NCI-H2227 (cell line): ENCODE measurements around the gene ITPR3.
A peak's percentile ranks its signal among the peaks of the same experiment; 100 is the strongest.

Experiments
- DNase-seq: peaks from one replicate; lab custom pipeline; 2025; ENCODE audit not compliant: unreplicated experiment; lab: John Stamatoyannopoulos, UW

ITPR3 gene

GRCh38 chr6:33695451-33695887 lies 74.3 kb downstream of the ITPR3 start:
- no peak for DNase-seq

DNA sequence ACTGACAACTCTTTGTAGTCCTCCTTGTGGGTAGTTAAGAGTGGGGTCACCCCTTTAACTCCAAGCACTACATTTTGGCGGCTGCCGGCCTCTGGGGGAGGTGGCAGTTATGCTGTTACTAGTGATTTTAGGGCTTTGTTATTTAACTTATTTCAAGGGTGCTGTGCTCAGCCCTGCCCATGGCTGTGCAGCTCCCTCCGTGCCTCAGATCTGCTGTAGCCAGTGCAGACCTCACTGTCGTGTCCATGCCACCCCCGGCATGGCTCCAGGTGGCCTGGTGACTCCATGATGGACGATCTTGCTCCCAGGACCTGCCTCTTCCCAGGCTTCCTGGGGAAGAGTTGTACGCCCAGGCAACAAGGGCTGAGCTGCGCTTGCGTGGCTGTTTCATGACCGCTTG lies 75.0 kb downstream of the ITPR3 start:
- DNase-seq: no peak

DNA sequence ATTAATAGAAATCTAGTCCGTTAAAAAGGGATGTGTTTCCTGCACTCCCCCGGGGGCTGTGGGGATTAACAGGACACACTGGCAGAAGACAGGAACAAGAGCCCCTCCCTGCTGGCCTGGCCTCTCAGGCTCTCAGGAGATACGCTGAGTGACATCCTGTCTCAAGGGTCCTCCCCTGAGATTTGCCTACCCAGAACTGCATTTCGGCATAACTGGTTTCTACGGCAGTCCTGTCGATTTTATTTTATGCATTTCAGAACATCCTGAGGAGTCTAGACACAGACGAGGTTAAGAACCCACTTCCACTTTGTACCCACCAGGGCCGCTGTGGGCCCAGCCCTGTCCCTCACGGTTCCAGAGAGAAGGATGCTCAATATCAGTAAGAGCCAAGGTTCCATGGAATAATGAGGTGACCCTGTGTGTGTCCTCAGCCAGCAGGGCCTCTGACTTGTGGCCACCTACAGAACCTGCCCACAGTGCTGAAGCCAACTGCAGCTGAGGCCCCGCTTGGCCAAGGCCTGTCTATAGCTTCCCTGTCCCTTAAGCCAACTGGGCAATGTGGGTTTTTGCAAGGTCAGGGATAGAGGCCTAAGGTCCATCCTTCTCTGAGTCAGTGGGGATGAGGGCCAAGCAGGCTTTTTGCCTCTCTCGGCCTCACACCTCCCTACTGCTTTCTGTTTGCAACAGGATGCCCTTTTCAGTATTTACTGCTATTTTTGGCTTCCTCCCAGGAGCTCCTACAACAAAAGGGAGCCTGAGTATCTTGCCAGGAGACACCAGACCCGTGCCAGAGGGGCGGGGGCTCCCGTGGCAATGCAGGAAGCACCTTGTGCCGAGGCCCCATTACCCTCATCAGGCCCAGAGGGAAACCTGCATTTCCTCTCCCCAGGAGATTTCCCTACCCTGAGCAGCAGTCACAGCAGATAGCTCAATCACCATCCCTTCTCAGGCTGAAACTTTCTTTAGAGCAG lies 75.7 kb downstream of the ITPR3 start:
- DNase-seq: no peak

GRCh38 chr6:33697845-33698244 lies 76.7 kb downstream of the ITPR3 start:
- DNase-seq: no peak

GRCh38 chr6:33698494-33698893 lies 77.4 kb downstream of the ITPR3 start:
- no peak for DNase-seq

- no peak for DNase-seq
Observed at GRCh38 chr6:33699131-33699530, 78.0 kb downstream of the ITPR3 start.

- no peak for DNase-seq
Observed at GRCh38 chr6:33699739-33700138, 78.6 kb downstream of the ITPR3 start.

- peak; percentile 75 for DNase-seq
Observed at GRCh38 chr6:33700391-33701050, 79.4 kb downstream of the ITPR3 start.

GRCh38 chr6:33702345-33702977 lies 81.3 kb downstream of the ITPR3 start:
- peak; percentile 60 for DNase-seq

GRCh38 chr6:33704215-33705066 lies 83.3 kb downstream of the ITPR3 start:
- DNase-seq: no peak

DNA sequence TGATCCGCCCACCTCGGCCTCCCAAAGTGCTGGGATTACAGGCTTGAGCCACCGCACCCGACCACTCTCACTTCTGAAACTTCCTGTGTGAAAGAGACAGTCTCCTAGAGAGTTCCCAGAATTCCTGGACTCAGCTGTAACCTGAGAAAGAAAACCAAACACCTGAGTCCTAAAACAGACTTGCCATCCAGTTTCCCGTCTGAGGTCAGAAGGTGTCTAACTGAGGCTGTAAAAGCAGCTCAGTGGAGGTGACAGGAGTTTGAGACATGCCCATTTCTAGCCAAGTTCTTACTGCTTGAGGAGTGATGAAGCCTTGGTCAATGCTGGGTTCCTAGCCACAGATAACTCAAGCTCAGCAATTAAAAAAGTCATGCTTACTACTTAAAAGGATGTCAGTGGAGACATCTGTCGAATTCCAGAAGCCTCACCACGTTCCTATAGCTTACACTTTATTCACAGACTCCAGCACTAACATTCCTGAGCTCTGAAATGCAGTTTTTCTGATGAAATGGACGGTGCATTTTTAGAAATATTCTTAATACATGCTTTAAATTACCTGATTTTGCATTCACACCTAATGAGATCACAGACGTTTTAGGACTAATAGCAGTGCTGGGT lies 84.3 kb downstream of the ITPR3 start:
- DNase-seq: no peak

DNA sequence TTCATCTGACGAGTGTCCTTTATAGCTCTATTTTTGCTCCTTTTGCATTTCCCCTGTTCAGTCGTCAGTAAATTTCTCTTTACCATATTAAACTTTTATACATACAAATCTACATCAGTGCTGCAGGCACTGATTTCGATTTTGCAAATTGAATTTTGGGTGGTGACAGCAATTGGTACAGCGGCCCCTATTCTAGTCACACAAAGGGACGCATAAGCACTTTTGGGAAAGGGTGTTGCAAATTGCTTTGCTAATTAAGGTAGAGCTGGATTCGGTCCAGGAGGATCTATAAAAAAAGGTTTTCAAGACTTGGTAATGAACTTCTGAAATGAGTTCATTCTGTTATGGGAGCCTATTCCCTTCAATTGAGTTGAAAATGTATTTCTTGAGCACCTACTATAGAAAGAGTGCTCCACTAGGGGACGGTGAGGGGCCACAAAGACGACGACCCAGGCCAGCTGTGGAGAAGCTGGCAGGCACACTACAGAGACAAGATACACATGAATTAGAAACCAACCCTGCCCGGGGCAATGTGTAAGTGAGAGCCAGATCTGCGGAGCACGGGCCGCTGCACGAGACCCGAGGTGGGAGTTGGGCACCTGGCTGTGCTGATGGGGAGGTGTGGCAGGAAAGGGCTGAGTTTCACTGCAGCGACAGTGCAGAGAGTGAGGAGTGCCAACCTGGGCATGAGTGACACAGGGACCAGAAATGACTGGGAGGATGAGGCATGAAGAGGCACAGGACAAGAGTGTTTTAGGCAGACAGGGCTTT lies 85.0 kb downstream of the ITPR3 start:
- DNase-seq: no peak

DNA sequence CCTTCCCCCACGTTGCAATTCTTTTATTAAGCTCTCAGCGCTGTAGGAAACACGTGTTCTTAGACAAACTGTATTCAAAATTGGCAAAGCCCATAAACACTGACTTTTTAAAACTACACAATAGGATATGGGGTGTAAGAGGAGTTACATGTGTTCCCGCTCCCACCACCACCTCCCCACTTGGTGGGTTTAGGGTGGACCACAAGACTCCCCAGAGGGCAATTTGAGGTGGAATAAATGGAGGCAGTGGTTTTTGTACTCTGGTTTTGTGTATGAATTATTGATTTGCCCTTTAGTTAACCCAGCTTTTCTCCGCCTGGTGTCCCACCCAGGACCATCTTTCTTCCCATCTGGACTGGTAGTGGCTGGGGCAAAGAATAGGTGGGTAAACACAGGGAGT lies 86.6 kb downstream of the ITPR3 start:
- no peak for DNase-seq

GRCh38 chr6:33708516-33709204 lies 87.5 kb downstream of the ITPR3 start:
- no peak for DNase-seq

DNA sequence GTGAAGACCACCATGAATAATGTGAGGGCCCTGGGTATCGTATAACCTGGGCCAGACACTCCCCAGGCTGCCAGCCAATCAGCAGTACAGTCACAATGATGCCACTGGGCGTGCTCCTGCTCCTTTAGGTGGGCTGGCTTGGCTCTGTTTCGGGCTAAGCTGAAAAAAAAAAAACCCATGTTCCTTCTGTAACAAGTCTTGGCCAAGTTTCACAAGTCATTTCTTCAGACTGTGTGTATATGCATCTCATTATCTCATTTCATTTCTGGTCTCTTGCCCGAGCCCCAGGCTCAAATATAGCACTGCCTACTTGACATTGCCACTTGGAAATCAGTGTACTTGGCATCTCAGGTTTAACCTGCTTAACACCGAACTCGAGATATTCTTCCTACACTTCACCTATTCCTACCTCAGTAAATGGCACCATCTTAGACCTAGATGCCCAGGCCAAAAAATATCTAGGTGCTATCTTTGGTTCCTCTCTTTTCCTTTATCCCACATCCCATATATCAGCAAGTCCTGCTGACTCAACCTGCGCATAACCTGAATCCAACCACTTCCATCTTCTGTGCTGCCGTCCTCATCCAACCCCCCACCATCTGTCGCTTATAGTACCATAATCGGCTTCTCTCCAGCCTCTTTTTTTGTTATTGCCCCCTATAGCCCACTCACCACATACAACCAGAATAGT lies 88.6 kb downstream of the ITPR3 start:
- no peak for DNase-seq

GRCh38 chr6:33710296-33711121 lies 89.4 kb downstream of the ITPR3 start:
- peak; percentile 41 for DNase-seq
